Body of pancreas (tissue), 4 donors: Measurements from ENCODE around the gene PHACTR3.

Source experiments
- POLR2A ChIP-seq, 3 donors: fragments of 450-650 bp; IDR thresholded peaks; one replicate each; pipeline ENCODE4 v1.6.1; 2016; ENCODE audit warnings: antibody characterized with exemption in 3 of 3, mild to moderate bottlenecking in 2 of 3
- TF ChIP-seq, protein P1 (sequence below), 7 experiments: fragments of 450-650 bp in 4 of 7; fragments of 200-600 bp in 3 of 7; sonication (generic) in 3 of 7; IDR thresholded peaks; one replicate each; pipeline ENCODE4 v1.5.1; 2016 to 2019; ENCODE audit warnings: antibody characterized with exemption in 7 of 7

DNA sequence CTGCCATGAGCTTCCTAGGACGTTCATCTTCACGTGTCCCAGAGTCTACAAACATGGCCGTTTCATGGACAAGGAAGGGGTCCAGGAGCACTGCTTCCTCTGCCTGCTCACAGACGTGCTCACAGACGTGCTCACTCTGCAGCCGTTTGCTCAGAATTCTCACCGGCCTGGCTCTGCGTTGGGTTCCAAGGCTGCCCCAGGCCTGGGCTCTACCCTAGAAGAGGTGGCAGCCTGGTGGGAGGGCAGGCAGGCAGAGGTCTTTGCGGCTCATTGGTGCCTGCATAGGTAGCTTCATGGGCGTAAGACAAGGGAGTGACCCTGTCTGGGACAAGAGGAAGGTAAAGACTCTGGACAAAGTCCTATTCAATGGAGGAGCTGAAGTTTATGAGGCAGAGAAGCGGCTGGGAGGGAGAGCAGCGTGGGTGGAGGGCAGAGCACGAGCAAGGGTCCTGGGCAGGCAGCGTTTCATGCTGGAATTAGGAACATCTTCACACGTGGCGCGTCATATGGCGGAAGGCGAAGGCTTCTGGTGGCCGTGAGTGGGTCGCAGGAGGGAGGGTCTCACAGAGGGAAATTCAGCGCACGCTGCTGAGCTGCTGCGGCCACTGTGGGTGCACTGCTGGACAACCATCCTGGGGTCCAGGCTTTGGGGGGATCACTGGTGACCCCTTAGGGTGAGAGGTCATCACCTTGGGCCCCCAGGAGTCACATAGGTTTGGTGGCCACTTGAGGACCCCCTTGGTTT is 138.2 kb downstream of the PHACTR3 start:
- TF ChIP-seq POLR2A (IDR thresholded peaks at IDR 0.05): no peak
- TF ChIP-seq, protein P1, sequence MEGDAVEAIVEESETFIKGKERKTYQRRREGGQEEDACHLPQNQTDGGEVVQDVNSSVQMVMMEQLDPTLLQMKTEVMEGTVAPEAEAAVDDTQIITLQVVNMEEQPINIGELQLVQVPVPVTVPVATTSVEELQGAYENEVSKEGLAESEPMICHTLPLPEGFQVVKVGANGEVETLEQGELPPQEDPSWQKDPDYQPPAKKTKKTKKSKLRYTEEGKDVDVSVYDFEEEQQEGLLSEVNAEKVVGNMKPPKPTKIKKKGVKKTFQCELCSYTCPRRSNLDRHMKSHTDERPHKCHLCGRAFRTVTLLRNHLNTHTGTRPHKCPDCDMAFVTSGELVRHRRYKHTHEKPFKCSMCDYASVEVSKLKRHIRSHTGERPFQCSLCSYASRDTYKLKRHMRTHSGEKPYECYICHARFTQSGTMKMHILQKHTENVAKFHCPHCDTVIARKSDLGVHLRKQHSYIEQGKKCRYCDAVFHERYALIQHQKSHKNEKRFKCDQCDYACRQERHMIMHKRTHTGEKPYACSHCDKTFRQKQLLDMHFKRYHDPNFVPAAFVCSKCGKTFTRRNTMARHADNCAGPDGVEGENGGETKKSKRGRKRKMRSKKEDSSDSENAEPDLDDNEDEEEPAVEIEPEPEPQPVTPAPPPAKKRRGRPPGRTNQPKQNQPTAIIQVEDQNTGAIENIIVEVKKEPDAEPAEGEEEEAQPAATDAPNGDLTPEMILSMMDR (IDR thresholded peaks at IDR 0.05): no peak
